GM08714 (cell line): ENCODE results near the gene SMIM30.

Experiments used
- H3K4me3 ChIP-seq: fragments of 200-500 bp; sonication (Bioruptor generic); 2 replicates; pipeline ENCODE4 v1.5.1; 2014; ENCODE audit warnings: mild to moderate bottlenecking, low read length, inconsistent platforms
- ZNF274 ChIP-seq: IDR thresholded peaks from 2 replicates; pipeline ENCODE4 v1.6.1; 2012; ENCODE audit warnings: mild to moderate bottlenecking, low read depth, low read length

The SMIM30 gene

GRCh38 chr7:113086431-113086888, 31.9 kb downstream of the SMIM30 start, which contains the start of gene GPR85:
Gene GPR85, minus strand, starts transcription at chr7:113086827. Its CDS starts 2,106 bp downstream, at chr7:113084721.
- TF ChIP-seq ZNF274, result no peak
- peak within 1 kb of the TSS; percentile 50 for H3K4me3 ChIP-seq

GRCh38 chr7:113085781-113086390, 32.5 kb downstream of the SMIM30 start:
- H3K4me3 ChIP-seq, result peak overlapping the region; percentile 50
- TF ChIP-seq ZNF274, result no peak

- no peak overlapping the region for H3K4me3 ChIP-seq
- no peak for TF ChIP-seq ZNF274
These were observed 33.7 kb downstream of the SMIM30 start for GRCh38 chr7:113084496-113085172.

DNA sequence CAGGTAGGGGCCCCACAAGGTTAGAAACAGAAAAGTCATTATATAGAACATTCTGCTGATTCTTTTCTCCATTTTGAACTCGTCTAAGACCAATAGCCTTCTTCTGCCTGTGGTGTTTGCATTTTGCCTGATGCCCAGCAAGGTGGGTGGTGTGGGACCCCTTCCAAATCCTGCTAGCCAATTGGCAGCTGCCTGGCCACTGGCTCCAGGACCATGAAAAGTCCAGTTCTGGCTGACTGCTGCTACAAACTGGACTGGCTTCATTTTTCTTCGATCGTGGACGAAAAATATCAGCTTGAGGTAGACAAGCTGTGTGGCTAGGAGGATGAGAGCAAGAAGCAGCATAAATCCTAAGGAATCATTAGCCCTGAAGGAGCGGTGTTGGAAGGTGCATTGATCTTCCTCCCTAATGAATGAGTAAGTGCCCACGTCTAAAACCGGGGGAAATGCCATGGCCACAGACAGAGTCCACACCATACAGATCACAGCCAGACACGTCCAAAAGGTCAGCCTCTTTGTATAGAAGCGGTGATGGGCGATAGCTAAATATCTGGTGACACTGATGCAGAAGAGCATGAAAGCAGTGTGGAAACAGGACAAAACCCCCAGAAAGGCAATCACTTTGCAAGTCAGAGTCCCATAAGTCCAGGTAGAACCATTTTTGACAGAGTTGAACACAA, 34.4 kb downstream of the SMIM30 start:
- H3K4me3 ChIP-seq, result no peak overlapping the region
- no peak for TF ChIP-seq ZNF274

DNA sequence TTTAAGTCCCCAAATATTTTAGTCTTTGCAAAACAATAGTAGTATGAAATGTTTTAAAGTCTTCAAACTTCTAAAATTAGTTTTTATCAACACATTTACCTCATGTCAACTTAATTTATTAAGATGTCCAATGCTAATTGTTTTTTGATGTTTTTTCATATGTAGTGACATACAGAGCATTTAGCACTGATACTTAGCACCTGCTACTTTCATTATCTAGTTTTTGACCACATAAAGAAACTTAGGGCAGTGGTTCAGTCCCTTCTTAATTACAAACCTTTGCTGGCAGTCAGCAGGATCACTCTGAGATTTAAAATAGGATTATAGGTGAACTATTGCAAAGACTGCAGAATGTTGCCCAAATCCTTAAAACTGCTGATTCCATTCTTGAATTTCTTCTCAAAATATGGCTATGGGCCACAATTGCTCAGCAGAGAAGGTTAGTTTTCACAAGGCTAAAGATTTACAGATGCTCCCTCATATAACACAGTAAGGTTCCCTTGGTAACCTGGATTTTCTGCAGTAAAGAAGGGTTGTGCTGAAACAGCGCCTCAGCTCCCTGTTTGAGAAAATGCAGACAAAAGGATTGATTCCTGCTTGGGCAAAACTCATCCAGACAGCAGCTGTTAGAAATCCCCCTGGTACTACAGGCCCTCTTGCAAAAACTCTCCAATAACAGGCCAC, 35.1 kb downstream of the SMIM30 start:
- no peak for TF ChIP-seq ZNF274
- H3K4me3 ChIP-seq, result no peak overlapping the region

- TF ChIP-seq ZNF274, result no peak
- H3K4me3 ChIP-seq, result no peak overlapping the region
These were observed 40.0 kb downstream of the SMIM30 start for GRCh38 chr7:113078331-113078730.

DNA sequence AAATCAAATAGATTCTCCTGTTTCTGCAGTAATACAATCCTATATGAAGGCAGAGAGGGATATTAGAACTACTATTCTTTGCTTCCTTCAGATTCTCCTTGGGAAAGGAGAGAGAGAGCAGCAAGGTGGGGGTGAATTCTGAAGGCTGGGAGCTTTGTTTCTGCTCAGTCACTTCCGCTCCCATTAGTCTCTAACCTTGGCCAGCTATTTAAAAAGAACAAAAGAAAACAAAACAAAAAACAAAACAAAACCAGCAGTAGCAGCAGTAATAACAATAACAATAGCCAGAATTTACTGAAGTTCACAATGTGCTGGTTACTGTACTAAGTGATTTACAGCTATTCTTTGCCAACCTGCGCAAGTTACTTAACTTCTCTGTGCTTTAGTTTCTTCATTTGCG, 41.7 kb downstream of the SMIM30 start:
- TF ChIP-seq ZNF274, result no peak

DNA sequence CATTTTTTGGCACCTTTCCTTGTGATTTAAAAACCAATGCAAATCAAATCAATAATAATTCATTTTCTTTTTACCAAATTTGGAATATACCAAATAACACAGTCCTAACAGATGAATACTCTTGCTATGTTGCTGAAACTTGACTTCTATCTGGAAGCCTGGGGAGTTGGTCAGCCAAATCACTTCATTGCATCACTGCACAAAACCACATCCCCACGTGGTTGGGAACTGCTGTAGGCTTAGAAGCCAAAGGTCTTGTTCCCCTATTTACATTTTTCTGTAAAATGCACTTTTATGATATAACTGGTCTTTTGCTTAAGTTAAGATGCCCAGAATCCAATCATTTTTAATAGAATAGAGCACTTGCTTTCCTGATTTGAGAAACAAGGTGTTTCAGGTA, 46.9 kb downstream of the SMIM30 start:
- TF ChIP-seq ZNF274, result no peak
- no peak overlapping the region for H3K4me3 ChIP-seq

More for the DNA sequence above, 41.7 kb downstream of the SMIM30 start:
- no peak overlapping the region for H3K4me3 ChIP-seq
